KOPT-K1 (cell line): Measurements from ENCODE around the gene SCN1B.

ENCODE experiments used
- H3K27ac ChIP-seq: fragments of 200-600 bp; sonication (generic); 2 replicates; pipeline ENCODE4 v1.5.1; 2016; ENCODE audit warnings: antibody characterized with exemption, mild to moderate bottlenecking, low read depth, low read length; ENCODE audit not compliant: poor library complexity, severe bottlenecking
- H3K36me3 ChIP-seq: fragments of 200-600 bp; sonication (generic); 2 replicates; pipeline ENCODE4 v1.5.1; 2017; ENCODE audit warnings: antibody characterized with exemption, mild to moderate bottlenecking, low read length, moderate library complexity; ENCODE audit not compliant: insufficient read depth
- H3K9me3 ChIP-seq: fragments of 200-600 bp; sonication (generic); 2 replicates; pipeline ENCODE4 v1.5.1; 2017; ENCODE audit warnings: antibody characterized with exemption, low read length, mild to moderate bottlenecking; ENCODE audit not compliant: insufficient read depth, poor library complexity, severe bottlenecking

SCN1B gene

DNA sequence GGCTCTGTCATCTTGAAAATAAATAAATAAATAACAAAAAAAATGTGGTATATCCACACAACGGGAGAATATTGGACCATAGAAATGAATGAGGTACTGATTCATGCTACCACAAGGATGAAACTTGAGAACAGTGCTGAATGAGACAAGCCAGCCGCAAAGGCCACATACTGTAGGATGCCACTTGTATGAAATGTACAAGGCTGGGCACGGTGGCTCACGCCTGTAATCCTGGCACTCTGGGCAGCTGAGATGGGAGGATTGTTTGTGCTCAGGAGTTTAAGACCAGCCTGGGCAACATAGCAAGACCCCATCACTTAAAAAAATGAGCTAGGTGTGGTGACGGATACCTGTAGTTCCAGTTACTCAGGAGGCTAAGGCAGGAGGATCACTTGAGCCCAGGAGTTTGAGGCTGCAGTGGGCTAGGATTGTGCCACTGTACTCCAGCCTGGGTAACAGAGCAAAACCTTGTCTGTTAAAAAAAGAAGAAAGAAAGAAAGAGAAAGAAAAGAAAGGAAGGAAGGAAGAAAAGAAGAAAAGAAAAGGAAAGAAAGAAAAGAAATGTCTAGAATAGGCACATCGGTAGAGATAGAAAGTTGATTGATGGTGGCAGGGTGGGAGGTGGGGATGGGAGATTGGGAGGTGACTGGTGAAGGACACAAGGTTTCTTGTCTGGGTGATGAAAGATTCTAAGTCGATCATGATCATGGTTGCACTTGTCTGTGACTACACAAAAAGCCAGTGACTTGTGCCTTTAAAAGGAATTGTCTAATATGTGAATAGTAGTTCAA, 31.5 kb downstream of the SCN1B start:
- no peaks in the 10 kb centered on the region for H3K36me3 ChIP-seq
- no peak overlapping the region for H3K27ac ChIP-seq
- no peaks in the 10 kb centered on the region for H3K9me3 ChIP-seq

DNA sequence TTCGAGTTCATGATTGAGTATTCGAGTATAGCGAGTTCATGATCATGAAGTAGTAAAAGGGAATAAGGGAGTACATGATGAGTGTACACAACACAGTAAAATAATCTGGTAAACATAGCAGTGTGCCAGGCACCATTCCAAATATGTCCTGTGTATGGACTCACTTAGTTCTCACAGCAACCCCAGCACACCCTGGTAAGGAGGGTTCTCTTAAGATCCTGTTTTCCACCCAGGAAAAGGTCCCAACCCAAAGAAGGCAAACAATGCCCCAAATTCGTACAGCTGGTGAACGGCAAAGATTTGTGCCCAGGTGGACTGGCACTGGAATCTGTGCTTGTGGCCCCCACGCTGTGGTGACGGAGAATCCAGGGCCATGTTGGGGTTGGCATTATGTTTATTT, 32.7 kb downstream of the SCN1B start:
- Histone ChIP-seq H3K36me3 (no peaks in the 10 kb centered on the region), H3K9me3 (no peaks in the 10 kb centered on the region), H3K27ac (no peak overlapping the region)

GRCh38 chr19:35063940-35064818, 33.9 kb downstream of the SCN1B start:
- Histone ChIP-seq H3K27ac (no peak overlapping the region), H3K36me3 (no peaks in the 10 kb centered on the region), H3K9me3 (no peaks in the 10 kb centered on the region)

DNA sequence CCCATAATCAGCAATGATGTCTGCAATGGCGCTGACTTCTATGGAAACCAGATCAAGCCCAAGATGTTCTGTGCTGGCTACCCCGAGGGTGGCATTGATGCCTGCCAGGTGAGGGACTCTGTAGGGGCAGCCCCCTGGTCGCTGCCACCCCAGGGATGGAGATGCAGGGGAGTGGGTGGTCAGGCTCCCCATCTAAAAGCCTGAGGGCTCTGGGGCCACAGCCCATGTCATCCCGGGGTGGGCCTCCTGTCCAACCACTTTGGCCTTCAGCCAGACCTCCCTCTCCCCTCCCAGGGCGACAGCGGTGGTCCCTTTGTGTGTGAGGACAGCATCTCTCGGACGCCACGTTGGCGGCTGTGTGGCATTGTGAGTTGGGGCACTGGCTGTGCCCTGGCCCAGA, 35.3 kb downstream of the SCN1B start:
- H3K9me3 ChIP-seq, result peaks cover 3% of the 10 kb centered on the region
- H3K36me3 ChIP-seq, result no peaks in the 10 kb centered on the region
- no peak overlapping the region for H3K27ac ChIP-seq

- no peaks in the 10 kb centered on the region for H3K36me3 ChIP-seq
- peaks cover 6% of the 10 kb centered on the region for H3K9me3 ChIP-seq
- no peak overlapping the region for H3K27ac ChIP-seq
Measured at GRCh38 chr19:35066121-35066520, 35.9 kb downstream of the SCN1B start.

GRCh38 chr19:35066691-35067563, 36.7 kb downstream of the SCN1B start:
- no peaks in the 10 kb centered on the region for H3K36me3 ChIP-seq
- H3K27ac ChIP-seq, result no peak overlapping the region
- peaks cover 6% of the 10 kb centered on the region for H3K9me3 ChIP-seq

- Histone ChIP-seq H3K27ac (no peak overlapping the region), H3K36me3 (no peaks in the 10 kb centered on the region), H3K9me3 (peaks cover 6% of the 10 kb centered on the region)
Measured at GRCh38 chr19:35068941-35069634, 38.8 kb downstream of the SCN1B start.

DNA sequence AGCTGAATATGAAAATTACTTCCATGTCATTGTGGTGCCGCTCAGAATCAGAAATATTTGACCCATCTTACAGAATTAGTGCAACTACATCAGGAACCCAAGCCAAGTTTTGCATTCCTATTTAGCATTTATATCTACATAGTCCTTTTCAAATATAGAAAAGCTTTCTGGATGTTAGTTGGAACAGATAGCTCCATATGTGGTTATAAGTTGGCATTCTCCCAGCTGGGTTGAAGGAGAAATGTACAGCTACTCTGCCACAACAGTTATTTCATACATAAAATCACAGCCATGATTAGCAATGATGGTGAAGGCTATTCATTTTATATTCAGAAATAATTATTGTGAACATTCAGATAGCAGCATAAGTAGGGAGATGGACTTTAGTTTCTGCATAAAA, 39.4 kb downstream of the SCN1B start:
- no peak overlapping the region for H3K27ac ChIP-seq
- peaks cover 6% of the 10 kb centered on the region for H3K9me3 ChIP-seq
- no peaks in the 10 kb centered on the region for H3K36me3 ChIP-seq

GRCh38 chr19:35070471-35070870, 40.2 kb downstream of the SCN1B start:
- no peaks in the 10 kb centered on the region for H3K36me3 ChIP-seq
- peaks cover 6% of the 10 kb centered on the region for H3K9me3 ChIP-seq
- no peak overlapping the region for H3K27ac ChIP-seq

- H3K27ac ChIP-seq, result no peak overlapping the region
- H3K9me3 ChIP-seq, result peaks cover 6% of the 10 kb centered on the region
- no peaks in the 10 kb centered on the region for H3K36me3 ChIP-seq
Measured at GRCh38 chr19:35073516-35073915, 43.2 kb downstream of the SCN1B start.

- peaks cover 6% of the 10 kb centered on the region for H3K9me3 ChIP-seq
- H3K27ac ChIP-seq, result no peak overlapping the region
Measured at GRCh38 chr19:35073941-35074340, 43.7 kb downstream of the SCN1B start.

DNA sequence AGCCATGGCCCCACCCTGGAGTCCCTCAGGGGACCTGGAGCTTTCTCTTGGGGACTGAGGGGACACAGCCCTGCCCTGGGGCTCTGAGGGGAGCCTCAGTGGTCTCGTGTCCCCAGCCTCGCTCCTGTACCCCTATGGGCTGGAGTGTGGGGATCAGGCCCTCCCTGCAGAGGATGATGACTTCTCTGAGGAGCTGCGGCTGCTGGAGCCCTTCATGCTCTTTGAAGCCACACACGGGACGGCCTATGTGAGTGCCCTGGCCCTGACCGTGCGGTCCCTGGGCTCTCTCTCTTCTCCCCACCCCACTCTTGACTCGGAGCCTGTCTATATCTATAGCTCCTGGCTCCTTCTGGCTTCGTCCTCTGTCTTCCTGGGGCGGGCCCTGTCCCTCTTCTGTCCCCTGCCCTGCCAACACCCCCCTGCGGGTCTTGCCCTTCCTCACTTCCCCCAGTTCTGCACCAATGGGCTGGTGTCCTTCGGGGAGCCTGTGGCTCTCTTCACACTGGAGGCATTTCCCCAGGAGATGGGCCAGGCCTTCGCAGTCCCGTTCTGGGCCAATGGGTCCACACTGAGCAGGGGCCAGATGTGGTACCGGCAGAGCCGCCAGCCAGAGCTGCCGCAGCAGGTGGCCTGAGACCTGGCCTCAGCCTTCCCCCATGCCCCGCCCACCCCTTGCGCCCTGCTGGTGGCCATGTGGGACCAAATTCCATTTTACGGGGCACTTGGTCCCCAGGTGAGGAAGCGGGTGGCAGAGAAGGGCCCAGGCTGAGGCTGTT, 44.3 kb downstream of the SCN1B start:
- Histone ChIP-seq H3K9me3 (peaks cover 6% of the 10 kb centered on the region), H3K27ac (no peak overlapping the region), H3K36me3 (no peaks in the 10 kb centered on the region)

More at GRCh38 chr19:35073941-35074340, 43.7 kb downstream of the SCN1B start:
- no peaks in the 10 kb centered on the region for H3K36me3 ChIP-seq

GRCh38 chr19:35075202-35076025, 45.1 kb downstream of the SCN1B start:
- Histone ChIP-seq H3K27ac (no peak overlapping the region), H3K9me3 (peaks cover 4% of the 10 kb centered on the region), H3K36me3 (no peaks in the 10 kb centered on the region)
